Parathyroid adenoma (tissue), 2 donors: ENCODE measurements around the gene WNK2.
A peak's percentile ranks its signal among the peaks of the same experiment; 100 is the strongest.

Experiments used
- H2AFZ ChIP-seq: fragments of 300-600 bp; sonication (generic); one replicate; pipeline ENCODE4 v1.7.0; 2017; ENCODE audit warnings: antibody characterized with exemption, mild to moderate bottlenecking
- H3K27ac ChIP-seq: fragments of 300-600 bp; sonication (generic); one replicate; pipeline ENCODE4 v1.7.0; 2017
- H3K27me3 ChIP-seq: fragments of 300-600 bp; sonication (generic); one replicate; pipeline ENCODE4 v1.7.0; 2017; ENCODE audit warnings: low read length; ENCODE audit not compliant: control insufficient read depth, insufficient read depth
- H3K36me3 ChIP-seq: fragments of 300-600 bp; sonication (generic); one replicate; pipeline ENCODE4 v1.7.0; 2017; ENCODE audit warnings: low read length; ENCODE audit not compliant: control insufficient read depth, insufficient read depth
- H3K4me1 ChIP-seq: fragments of 300-600 bp; sonication (generic); one replicate; pipeline ENCODE4 v1.7.0; 2017; ENCODE audit warnings: control low read depth
- H3K4me2 ChIP-seq: fragments of 300-600 bp; sonication (generic); one replicate; pipeline ENCODE4 v1.7.0; 2017; ENCODE audit warnings: low read length
- H3K4me3 ChIP-seq: fragments of 300-600 bp; sonication (generic); one replicate; pipeline ENCODE4 v1.7.0; 2017; ENCODE audit warnings: low read depth, low read length
- H3K79me2 ChIP-seq: fragments of 300-600 bp; sonication (generic); one replicate; pipeline ENCODE4 v1.7.0; 2017; ENCODE audit warnings: control low read depth
- H3K9ac ChIP-seq: fragments of 300-600 bp; sonication (generic); one replicate; pipeline ENCODE4 v1.7.0; 2017; ENCODE audit warnings: mild to moderate bottlenecking
- H3K9me3 ChIP-seq: fragments of 300-600 bp; sonication (generic); one replicate; pipeline ENCODE4 v1.7.0; 2017; ENCODE audit warnings: low read length; ENCODE audit not compliant: control insufficient read depth
- CTCF ChIP-seq: fragments of 300-600 bp; sonication (generic); IDR thresholded peaks from one replicate; pipeline ENCODE4 v1.7.0; 2017; ENCODE audit warnings: antibody characterized with exemption, mild to moderate bottlenecking
- donor health status: primary hyperparathyroidism.

Gene WNK2

DNA sequence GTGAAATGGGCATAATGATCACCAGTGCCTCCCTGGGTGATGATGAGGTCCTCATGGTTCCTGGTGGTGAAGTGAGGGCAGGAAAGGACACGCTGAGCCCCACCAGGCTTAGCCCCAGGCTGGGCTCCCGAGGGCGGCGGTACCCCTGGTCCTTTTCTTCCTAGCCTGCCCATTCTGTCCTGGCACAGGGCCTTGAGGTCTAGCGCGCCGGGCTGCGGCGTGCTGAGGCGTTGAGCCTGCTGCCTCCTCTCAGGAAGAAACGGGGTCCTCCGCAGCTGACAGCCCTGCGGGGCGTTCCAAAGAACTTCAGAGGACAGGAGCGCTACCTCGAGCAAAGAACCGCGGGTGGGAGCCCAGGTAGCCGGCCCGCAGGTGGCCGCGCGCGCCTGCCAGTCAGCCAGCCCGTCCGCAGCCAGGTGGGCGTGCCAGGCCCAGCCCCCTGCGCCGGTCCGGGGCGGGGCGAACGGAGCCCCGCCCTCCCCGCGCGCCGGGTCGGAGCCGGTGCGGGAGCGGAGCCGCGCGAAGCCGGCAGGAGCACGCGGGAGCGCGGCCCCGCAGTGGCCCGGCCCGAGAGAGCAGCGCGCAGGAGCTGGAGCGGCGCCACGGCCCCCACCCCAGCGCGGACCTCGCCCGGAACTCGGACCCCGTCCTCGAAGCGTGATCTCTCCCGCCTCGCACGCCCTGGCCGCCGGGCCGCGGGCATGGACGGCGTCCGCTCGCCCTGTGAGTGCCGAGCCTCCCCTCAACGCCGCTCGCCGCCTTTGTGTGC, at the start of gene WNK2:
TSS of gene WNK2 (plus strand) at position 477 of the 769 bp plus-strand sequence. CDS start 791 bp downstream, outside the sequence.
- Histone ChIP-seq H3K4me2 (peak within 1 kb of the TSS; percentile 86), H3K4me1 (no peaks in the 10 kb centered on the region), H3K4me3 (peak within 1 kb of the TSS; percentile 57), H3K27me3 (no peaks in the 10 kb centered on the region), H3K79me2 (no peaks in the 10 kb centered on the region), H3K9me3 (no peaks in the 10 kb centered on the region), H3K27ac (no peak within 1 kb of the TSS), H3K9ac (no peak within 1 kb of the TSS), H3K36me3 (no peaks in the 10 kb centered on the region), H2AFZ (peak within 1 kb of the TSS; percentile 74)
- TF ChIP-seq CTCF: no peak

- no peaks in the 10 kb centered on the region for H3K27me3 ChIP-seq
- no peak overlapping the region for H3K9ac ChIP-seq
- peaks cover 23% of the 10 kb centered on the region for H3K79me2 ChIP-seq
- peak overlapping the region; percentile 89 for H2AFZ ChIP-seq
- H3K36me3 ChIP-seq: no peaks in the 10 kb centered on the region
- no peaks in the 10 kb centered on the region for H3K9me3 ChIP-seq
- H3K27ac ChIP-seq: peak overlapping the region; percentile 98
- H3K4me1 ChIP-seq: peaks cover 22% of the 10 kb centered on the region
- peak overlapping the region; percentile 94 for H3K4me3 ChIP-seq
- TF ChIP-seq CTCF: no peak
- H3K4me2 ChIP-seq: peak overlapping the region; percentile 93
These were observed 49.0 kb upstream of the WNK2 start for GRCh38 chr9:93134740-93135444.

GRCh38 chr9:93136011-93136440, 47.9 kb upstream of the WNK2 start:
- Histone ChIP-seq H3K9ac (no peak overlapping the region), H3K36me3 (no peaks in the 10 kb centered on the region), H3K9me3 (no peaks in the 10 kb centered on the region), H3K4me2 (no peak overlapping the region), H3K27ac (no peak overlapping the region), H3K79me2 (peaks cover 13% of the 10 kb centered on the region), H3K4me1 (peaks cover 16% of the 10 kb centered on the region), H2AFZ (peak overlapping the region; percentile 58), H3K4me3 (no peak overlapping the region), H3K27me3 (no peaks in the 10 kb centered on the region)
- no peak for TF ChIP-seq CTCF

GRCh38 chr9:93137362-93137761, 46.6 kb upstream of the WNK2 start:
- no peak overlapping the region for H3K4me2 ChIP-seq
- H3K4me3 ChIP-seq: no peak overlapping the region
- H3K79me2 ChIP-seq: peaks cover under 1% of the 10 kb centered on the region
- no peaks in the 10 kb centered on the region for H3K9me3 ChIP-seq
- no peak overlapping the region for H3K9ac ChIP-seq
- no peak overlapping the region for H3K27ac ChIP-seq
- no peaks in the 10 kb centered on the region for H3K27me3 ChIP-seq
- no peaks in the 10 kb centered on the region for H3K36me3 ChIP-seq
- no peak overlapping the region for H2AFZ ChIP-seq
- peaks cover 5% of the 10 kb centered on the region for H3K4me1 ChIP-seq
- TF ChIP-seq CTCF: no peak
